HG03159 (cell line): ENCODE data around the gene PPCS.
A peak's percentile ranks its signal among the peaks of the same experiment; 100 is the strongest.
"Not testable (repeated sequence)": the region's sequence is repeated elsewhere in the genome, so short reads cannot be mapped to it uniquely, and the experiment has no call there.

ENCODE experiments used
- ATAC-seq: cut with Tn5 transposase; IDR thresholded peaks from one replicate; pipeline ENCODE4 v1.9.1; 2021; ENCODE audit warnings: mild to moderate bottlenecking, moderate library complexity; ENCODE audit not compliant: unreplicated experiment

The PPCS gene

DNA sequence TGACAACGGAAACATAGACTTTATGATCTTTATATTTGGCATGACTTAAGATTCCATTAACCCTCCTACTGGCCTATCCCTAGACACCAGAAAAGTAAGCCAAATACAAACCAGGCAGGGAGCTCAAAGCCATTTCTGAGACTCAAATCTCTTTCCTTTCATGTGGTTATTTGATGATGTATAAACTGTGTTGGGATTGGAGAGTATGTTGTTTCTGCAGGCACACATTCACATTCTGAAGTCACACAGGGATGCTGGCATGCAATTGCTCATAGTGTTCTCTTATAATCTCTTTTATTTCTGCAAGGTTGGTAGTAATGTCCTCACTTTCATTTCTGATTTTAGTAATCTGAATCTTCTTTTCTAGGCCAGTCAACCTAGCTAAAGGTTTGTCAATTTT lies 6.3 kb upstream of the PPCS start:
- no peak for ATAC-seq

DNA sequence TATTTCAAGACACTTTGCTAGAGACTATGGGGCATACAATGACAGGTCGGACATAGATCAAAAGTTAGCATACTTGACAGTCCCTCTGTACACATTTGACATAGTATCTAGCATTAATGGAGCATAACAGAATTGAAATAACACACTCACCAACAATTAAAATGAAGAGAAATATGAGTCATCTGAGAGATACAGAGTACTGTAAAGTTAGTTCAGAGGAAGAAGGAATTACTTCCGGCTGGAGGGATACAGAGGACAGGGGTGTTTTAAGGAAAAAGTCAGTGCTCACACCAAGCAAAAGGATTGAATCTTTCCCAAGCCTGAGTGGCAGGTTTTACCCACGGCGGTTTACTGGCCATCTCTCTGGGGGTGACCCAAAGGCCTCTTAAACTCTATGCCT lies 3.0 kb upstream of the PPCS start:
- ATAC-seq, result no peak

DNA sequence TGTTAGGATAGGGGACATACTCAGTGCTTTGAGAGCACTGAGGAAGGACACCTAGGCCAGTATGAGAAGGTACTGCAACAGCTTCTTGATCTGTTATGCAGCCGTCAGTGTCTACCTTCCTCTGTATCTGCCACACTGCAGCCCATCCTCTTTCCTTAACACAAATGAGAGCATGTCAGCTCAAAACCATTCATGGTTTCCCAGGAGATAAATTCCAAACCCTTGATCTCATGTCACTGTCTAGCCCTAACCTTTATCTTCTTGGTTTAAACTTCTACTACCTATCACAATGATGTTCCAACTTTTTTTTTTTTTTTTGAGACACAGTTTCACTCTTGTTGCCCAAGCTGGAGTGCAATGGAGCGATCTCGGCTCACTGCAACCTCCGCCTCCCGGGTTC lies 1.9 kb upstream of the PPCS start:
- ATAC-seq, result no peak

DNA sequence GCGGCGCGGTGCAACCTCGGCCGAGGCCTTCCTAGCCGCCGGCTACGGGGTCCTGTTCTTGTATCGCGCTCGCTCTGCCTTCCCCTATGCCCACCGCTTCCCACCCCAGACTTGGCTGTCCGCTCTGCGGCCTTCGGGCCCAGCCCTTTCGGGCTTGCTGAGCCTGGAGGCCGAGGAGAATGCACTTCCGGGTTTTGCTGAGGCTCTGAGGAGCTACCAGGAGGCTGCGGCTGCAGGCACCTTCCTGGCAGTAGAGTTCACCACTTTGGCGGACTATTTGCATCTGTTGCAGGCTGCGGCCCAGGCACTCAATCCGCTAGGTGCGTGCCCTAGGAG lies 379 bp downstream of the PPCS start:
- ATAC-seq, result peak; percentile 60

DNA sequence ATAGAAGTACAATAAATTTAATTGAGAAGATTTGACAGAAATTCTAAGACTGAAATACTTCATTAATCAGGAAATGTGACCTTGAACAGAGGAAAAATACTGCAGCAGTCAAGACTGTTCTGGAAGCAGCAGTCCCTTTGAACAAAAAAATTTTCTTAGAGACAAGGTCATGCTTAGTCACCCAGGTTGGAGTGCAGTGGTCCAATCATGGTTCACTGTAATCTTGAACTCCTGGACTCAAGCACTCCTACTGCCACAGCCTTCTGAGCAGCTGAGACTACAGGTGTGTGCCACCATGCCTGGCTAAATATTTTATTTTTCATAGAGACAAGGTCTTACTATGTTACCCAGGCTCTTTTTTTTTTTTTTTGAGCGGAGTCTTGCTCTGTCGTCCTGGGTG lies 4.9 kb downstream of the PPCS start:
- no peak for ATAC-seq

DNA sequence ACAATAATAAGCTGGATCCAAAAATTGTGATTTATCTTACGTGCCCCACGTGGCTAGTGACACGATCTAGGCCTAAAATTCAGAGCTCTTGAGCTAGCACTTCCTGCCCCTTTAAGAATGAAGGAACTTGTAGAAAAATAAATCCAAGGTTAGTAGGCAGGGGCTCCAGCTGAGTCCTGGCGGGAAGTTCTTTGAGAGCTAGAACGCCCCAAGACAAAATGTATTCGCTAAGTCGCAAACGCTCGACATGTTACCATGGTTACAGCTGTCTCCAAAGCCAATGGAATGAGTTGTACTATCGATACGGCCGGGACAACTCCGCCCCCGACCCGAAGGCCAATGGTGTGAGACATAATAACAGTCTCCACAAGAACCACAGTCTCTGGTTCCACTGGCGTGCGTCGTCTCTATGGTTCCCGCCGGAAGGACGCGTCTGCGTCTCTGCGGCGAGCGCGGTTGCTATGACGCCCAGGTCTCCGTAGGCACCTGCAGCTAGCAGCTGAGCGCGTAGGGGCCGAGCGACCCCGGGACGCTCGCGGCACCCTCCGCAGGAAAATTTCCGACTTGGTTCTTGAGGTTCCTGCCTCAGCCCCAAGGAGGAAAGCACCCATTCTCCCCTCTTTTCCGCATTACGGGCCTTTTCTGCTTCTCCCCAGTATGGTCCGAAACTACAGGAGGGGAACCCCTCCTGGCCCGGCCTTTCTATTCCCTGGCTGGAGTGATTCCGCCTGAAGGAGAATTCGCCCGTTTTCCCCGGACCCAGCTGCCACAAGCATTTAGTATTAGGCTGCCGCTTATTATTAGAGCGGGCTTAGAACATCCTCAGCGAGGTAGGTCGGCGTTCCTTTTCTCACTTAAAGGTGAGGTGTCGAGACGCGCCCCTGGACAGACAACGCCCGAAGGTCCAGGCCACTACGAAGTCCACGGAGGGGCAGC lies 6.8 kb downstream of the PPCS start, which contains the start of gene CCDC30:
Gene CCDC30 (plus strand): TSS at position 459 of the 936 bp plus-strand sequence. CDS start 17,266 bp downstream, outside the sequence.
- peak; percentile 98 for ATAC-seq

DNA sequence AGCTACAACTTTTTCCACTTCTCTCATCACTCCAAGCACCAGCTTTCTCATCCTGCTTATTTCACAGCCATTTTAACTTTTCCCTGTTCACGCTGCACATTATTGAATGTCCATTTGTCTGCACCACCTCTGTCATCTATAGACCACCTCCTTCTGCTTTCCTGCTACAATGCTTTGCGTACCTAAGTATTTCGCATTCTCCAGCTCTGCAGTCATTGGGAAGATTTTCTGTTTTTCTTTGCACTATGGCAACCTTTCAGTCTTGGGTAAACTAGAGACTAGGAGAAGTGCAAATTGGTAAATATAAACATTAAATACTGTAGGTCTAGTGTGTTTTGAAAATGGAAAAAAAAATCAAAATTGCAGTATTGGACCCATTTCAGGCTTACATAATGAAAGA lies 7.6 kb downstream of the PPCS start:
- no peak for ATAC-seq

DNA sequence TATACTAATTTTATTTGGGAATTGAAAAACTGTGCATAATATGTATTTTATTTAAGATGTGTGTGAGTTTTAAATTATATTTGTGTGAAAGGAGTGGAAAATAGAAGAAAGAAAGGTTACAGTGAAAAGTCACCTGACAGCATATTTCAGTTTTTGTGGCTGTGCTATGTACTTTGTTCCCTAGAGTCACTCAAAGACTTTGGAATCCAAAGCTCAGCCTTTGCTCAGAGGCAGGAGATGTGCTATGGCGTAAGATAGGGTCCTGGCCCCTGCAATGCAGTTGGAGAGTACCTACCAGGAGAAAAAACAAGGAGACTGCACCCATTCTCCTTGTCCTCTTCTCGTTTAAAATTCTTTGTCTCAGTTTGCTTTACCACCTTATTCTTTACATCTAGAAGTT lies 9.7 kb downstream of the PPCS start:
- ATAC-seq, result no peak

DNA sequence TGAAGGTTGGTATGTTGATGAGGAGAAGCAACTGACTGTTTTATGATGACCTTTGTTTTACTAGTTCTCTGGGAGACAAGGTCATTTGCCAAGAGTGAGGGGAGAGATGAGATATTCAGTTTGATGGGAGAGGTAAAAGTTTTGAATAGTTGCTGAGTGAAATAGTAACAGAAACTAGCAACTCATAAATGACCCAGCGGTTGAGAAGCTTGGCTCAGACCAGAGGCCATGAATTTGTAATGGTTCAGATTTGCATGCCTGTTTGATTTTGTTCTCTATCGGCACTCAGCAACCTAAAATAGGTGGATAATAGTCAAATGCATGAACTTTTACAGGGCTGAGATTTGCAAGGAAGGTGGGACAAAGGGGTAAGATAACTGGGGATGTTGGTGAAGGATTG lies 13.4 kb downstream of the PPCS start:
- no peak for ATAC-seq

DNA sequence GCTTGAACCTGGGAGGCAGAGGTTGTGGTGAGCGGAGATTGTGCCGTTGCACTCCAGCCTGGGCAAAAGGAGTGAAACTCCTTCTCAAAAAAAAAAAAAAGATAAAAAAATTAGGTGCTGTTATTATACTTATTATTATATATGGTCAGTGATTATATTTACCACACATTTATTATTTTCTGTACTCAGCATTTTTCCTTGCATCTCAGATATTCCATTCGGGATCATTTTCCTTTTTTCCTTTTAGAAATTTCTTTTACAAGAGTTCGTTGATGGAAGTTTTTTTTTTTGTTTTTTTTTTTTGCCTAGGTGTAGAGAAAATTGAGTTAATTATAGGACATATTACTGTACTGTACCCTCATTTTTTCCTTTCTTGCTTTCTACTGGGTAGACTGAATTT lies 20.3 kb downstream of the PPCS start:
- ATAC-seq, result no peak

DNA sequence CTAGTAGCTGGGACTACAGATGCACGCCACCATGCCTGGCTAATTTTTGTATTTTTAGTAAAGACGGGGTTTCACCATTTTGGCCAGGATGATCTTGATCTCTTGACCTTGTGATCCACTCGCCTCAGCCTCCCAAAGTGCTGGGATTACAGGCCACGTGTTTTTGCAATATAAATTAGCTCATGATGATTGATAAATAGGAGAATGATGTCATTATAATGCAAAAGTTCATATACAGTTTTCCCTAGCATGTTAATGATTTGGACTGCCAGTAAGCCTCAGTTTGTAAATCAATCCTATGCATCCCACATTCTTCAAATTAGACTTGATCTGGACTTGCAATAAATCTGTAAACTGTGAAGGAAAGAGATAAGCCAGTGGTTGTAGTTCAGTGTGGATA lies 21.0 kb downstream of the PPCS start:
- not testable (repeated sequence) for ATAC-seq

DNA sequence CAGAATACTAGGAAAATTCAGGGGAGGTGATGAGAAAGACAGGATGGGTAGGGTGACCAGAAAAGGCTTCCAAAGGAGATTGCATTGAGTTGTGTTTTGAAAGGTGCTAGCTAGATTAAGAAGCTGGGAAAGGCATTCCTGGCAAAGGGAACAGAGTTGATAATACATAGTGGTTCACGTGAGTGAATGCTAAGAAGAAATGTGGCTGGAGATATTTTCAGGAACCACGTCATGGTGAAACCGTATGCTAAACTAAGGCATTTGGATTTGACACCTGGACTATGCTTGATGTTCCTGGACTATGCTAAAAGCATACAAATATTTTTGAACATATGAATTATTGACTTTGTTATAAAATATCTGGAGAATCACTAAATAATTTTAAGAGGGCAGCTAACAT lies 21.4 kb downstream of the PPCS start:
- ATAC-seq, result no peak

DNA sequence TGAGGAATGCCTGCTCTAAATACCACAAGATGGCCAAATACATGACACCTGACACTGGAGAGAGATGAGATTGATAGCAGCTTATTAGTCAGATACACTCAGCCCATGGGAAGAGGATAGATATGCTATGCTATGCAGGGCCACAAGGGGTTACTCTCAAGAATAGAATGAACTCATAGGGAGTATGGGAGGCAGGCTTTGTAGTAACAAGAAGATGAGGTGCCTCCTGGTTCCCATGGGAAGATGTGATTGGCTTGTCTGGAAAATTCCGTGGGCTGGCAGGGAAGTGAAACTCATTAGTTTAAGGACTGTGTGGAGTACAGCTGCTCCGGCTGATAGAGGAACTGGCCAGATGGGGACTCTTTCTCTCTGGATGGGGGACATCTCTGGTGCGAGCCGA lies 23.3 kb downstream of the PPCS start:
- no peak for ATAC-seq

DNA sequence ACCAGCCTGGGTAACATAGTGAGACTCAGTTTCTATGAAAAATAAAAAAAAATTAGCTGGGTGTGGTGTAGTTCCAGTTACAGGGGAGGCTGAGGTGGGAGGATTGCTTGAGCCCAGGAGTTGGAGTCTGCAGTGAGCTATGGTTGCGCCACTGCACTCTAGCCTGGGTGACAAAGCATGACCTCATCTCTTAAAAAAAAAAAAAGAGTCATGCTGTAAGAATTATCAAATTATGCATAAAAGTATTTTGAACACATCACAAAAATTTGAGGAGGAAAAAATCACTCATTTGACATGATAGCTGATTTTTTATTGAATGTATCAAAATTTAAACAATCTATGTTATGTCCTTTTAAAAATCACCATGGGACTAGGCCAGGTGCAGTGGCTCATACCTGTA lies 24.6 kb downstream of the PPCS start:
- no peak for ATAC-seq

DNA sequence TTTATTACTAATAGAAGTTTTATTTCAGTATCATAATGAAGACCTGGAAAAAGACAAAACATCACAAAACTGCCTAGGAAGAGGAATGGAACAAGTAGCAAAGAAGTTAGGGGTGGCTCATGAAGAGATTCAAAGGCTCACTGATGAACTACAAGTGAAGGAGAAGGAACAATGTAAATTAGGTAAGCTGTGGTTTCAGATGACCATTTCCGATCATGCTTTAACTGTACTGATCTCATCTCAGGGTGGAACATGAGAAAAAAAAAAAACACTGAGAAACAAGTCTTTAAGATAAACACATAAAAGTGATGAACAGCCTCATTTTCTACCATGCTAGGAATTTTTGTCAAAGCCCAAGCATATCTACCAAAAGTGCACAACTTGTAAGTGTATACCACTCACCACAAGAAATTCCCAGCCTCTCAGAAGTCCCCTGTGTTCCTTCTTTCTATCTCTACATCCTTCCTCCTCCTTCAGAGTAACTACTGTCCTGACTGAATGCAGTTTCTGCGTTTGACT lies 26.4 kb downstream of the PPCS start:
- no peak for ATAC-seq

DNA sequence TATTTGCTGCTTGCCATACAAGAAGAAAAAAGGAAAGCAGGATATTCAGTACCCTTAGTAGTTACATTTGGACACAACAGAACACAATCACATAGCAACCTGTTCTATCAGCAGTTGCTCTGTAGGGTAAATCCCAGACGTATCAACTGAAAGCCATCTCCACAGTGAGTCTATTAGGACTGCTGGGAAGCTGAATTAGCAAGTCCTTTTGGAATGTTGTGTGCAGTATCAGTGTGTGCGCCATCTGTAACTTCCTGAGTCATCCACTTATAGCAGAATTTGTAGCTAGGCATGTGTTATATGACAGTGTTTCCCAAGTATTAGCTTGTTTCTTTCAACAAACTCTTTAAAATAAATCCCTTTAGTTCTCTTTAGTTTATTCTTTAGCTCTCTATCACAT lies 28.0 kb downstream of the PPCS start:
- ATAC-seq, result no peak

DNA sequence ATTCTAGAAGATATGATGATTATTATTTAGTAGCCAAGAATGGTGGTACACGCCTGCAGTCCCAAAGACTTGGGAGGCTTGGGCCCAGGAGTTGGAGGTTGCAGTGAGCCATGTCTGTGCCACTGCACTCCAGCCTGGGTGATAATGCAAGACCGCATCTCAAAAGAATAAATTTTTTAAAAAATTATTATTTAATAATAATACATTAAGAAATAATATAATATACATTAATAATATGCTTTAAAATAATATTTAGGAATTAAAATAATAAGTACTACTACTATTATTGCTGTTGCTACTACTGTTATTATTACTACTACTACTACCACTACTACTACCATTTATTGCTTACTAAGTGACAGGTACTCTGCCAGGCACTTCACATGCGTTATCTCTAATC lies 33.9 kb downstream of the PPCS start:
- ATAC-seq, result no peak

DNA sequence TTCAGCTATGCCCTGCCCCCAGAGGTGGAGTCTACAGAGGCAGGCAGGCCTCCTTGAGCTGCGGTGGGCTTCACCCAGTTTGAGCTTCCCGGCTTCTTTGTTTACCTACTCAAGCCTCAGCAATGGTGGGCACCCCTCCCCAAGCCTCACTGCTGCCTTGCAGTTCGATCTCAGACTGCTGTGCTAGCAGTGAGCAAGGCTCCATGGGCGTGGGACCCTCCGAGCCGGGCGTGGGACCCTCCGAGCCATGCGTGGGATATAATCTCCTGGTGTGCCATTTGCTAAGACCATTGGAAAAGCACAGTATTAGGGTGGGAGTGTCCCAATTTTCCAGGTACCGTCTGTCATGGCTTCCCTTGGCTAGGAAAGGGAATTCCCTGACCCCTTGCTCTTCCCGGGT lies 45.7 kb downstream of the PPCS start:
- not testable (repeated sequence) for ATAC-seq

DNA sequence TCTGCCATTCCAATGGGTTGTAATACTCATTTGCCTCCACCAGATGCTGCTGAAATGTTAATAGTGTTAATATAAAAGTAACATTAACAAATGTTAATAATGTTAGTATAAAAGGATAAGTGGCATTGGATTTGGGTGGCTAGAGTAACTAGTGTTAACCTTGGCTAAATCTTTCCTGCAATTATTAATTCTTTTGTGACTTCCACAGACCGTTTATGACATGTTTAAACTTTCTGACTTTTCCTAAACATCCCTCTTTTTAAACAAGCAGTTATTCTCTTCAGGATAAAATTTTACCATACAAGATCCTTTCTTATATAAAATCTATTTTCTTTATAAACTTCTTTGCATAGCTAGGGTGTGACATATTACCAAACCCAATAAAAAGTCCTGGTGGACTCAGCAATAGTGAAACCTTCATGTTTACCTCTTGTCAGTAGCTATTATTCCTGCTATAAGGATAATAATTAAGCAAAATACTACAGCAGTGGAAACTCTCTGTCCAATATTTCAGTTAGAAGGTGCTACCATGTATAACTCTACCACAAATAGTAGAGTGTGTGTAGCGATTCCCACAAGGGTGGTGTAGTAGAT lies 48.3 kb downstream of the PPCS start:
- no peak for ATAC-seq

DNA sequence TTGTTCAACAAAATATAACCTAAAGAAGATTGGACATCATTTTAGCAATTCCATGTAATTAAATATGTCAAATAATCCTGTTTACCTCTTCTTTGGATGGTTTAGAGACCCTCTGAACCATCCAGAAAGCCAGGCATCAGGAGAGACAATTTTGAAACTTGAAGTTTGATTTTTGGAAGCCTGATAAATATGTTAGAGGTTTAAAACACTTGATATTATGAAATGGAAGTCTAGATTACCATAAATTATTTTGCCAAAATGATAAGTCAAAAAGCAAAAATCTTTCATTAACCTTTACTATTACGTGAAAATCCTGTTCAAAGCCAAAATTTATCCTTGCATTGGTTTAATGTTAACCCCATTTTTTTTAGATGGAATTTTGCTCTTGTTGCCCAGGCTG lies 50.2 kb downstream of the PPCS start:
- no peak for ATAC-seq
